ENCODE measurements around the gene SYNC.
"Not testable (repeated sequence)": the region's sequence is repeated elsewhere in the genome, so short reads cannot be mapped to it uniquely, and the experiment has no call there.

GRCh38 chr1:32668716-32669115 is 33.9 kb downstream of the SYNC start:
- not testable (repeated sequence) for TF ChIP-seq CTCF (IDR thresholded peaks at IDR 0.05; ENCODE audit: low read depth, low read length, poor library complexity, severe bottlenecking); EZH2phosphoT487 (IDR thresholded peaks at IDR 0.05; ENCODE audit: borderline replicate concordance, low read length)

All from DOHH2 (cell line).